Measurements from ENCODE around the gene RPS6KC1. TPM values are rescaled to one million over a fixed set of nuclear protein-coding genes. Genes with fewer than 3 reads are reported as not detected.

Gene RPS6KC1
- polyA plus RNA-seq, 3 donors: 8.9 to 16.0 (median 11.4) TPM

GRCh38 chr1:213123536-213123935 is 72.5 kb downstream of the RPS6KC1 start:
- Mint-ChIP-seq H3K36me3 (peaks cover 13 to 14% of the 10 kb centered on the region in 2 donors), H3K27ac (no peak overlapping the region), H3K4me3 (no peak overlapping the region), H3K9me3 (no peaks in the 10 kb centered on the region), H3K27me3 (ENCODE audit: low read depth in 3 of 3) (no peaks in the 10 kb centered on the region), H3K4me1 (peaks cover 6% of the 10 kb centered on the region)
- Histone ChIP-seq H3K79me2 (ENCODE audit: insufficient read depth, low read length) (no peaks in the 10 kb centered on the region), H2AFZ (ENCODE audit: insufficient read depth, low read depth, low read length, poor library complexity, severe bottlenecking) (no peak overlapping the region), H3K9me3 (replicated peaks in 1 of 2; ENCODE audit: control insufficient read depth in 1 of 2, insufficient read depth in 1 of 2, low read length in 2 of 2) (no peaks in the 10 kb centered on the region), H4K20me1 (ENCODE audit: insufficient read depth, low read length) (peaks cover 32% of the 10 kb centered on the region), H3K4me1 (ENCODE audit: control insufficient read depth in 1 of 2, insufficient read depth in 2 of 2, low read length in 2 of 2) (no peaks in the 10 kb centered on the region), H3K27ac (ENCODE audit: low read depth in 1 of 2, low read length in 2 of 2) (no peak overlapping the region), H3K27me3 (ENCODE audit: control insufficient read depth in 2 of 2, insufficient read depth in 2 of 2, low read length in 2 of 2) (no peaks in the 10 kb centered on the region), H3K36me3 (replicated peaks in 1 of 2; ENCODE audit: control insufficient read depth in 1 of 2, insufficient read depth in 2 of 2, low read length in 2 of 2) (peaks cover 2 to 20% of the 10 kb centered on the region in 2 donors), H3K4me3 (replicated peaks in 1 of 3; ENCODE audit: low read depth in 2 of 3, low read length in 3 of 3) (no peak overlapping the region), H3K4me2 (replicated peaks; ENCODE audit: extremely low read depth, low read length, poor library complexity, severe bottlenecking) (no peak overlapping the region), H3K9ac (ENCODE audit: insufficient read depth, low read length, poor library complexity, severe bottlenecking) (no peak overlapping the region)
- intact Hi-C loops (cut with micrococcal nuclease): no loop called here
- no peak for DNase-seq
- no peak for TF ChIP-seq CTCF (IDR thresholded peaks at IDR 0.05)
- WGBS (ENCODE audit: insufficient coverage): no CpG with 5 or more reads among the region's 2 CpGs

DNA sequence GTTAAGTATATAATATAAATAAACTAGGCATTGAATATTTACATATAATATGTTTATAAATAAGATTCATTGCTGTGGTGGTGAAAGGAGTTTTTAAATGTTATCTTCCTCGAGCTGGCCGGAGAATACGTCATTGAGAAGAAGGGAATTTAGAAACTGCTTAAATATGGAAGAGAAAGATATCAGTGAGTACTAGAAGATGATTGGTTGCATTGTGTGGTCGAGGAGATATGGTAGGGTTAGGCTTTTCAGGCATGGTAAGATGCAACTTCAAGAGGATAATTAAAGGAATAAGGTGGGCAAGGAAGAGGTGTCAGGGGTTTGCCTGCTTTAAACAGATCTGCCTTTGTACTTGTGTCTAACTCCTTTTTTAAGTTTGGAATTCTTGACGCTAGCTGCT is 73.5 kb downstream of the RPS6KC1 start:
- Histone ChIP-seq H2AFZ (ENCODE audit: insufficient read depth, low read depth, low read length, poor library complexity, severe bottlenecking) (no peak overlapping the region), H3K36me3 (replicated peaks in 1 of 2; ENCODE audit: control insufficient read depth in 1 of 2, insufficient read depth in 2 of 2, low read length in 2 of 2) (peaks cover 0 to 14% of the 10 kb centered on the region in 2 donors), H3K27me3 (ENCODE audit: control insufficient read depth in 2 of 2, insufficient read depth in 2 of 2, low read length in 2 of 2) (no peaks in the 10 kb centered on the region), H3K4me2 (replicated peaks; ENCODE audit: extremely low read depth, low read length, poor library complexity, severe bottlenecking) (no peak overlapping the region), H3K9me3 (replicated peaks in 1 of 2; ENCODE audit: control insufficient read depth in 1 of 2, insufficient read depth in 1 of 2, low read length in 2 of 2) (no peaks in the 10 kb centered on the region), H3K9ac (ENCODE audit: insufficient read depth, low read length, poor library complexity, severe bottlenecking) (no peak overlapping the region), H4K20me1 (ENCODE audit: insufficient read depth, low read length) (peaks cover 30% of the 10 kb centered on the region), H3K4me3 (replicated peaks in 1 of 3; ENCODE audit: low read depth in 2 of 3, low read length in 3 of 3) (no peak overlapping the region), H3K79me2 (ENCODE audit: insufficient read depth, low read length) (no peaks in the 10 kb centered on the region), H3K4me1 (ENCODE audit: control insufficient read depth in 1 of 2, insufficient read depth in 2 of 2, low read length in 2 of 2) (no peaks in the 10 kb centered on the region), H3K27ac (ENCODE audit: low read depth in 1 of 2, low read length in 2 of 2) (no peak overlapping the region)
- 98% methylated on average over 4 of the region's 5 CpGs for WGBS (ENCODE audit: insufficient coverage)
- no peak for TF ChIP-seq CTCF (IDR thresholded peaks at IDR 0.05)
- DNase-seq: no peak
- H3K4me1 Mint-ChIP-seq: peaks cover 6% of the 10 kb centered on the region
- no peaks in the 10 kb centered on the region for H3K9me3 Mint-ChIP-seq
- peaks cover 0 to 1% (median 0%) of the 10 kb centered on the region in 3 donors for H3K27me3 Mint-ChIP-seq (ENCODE audit: low read depth in 3 of 3)
- H3K4me3 Mint-ChIP-seq: no peak overlapping the region
- peaks cover 12 to 14% of the 10 kb centered on the region in 2 donors for H3K36me3 Mint-ChIP-seq
- no peak overlapping the region for H3K27ac Mint-ChIP-seq
- intact Hi-C loops (cut with micrococcal nuclease): no loop called here
